Neuronal stem cell (in vitro differentiated cells): ENCODE data around the gene SLCO2A1.

Experiments
- DNase-seq: peaks from one replicate; pipeline ENCODE4 v3.0.0-alpha.2; 2013; ENCODE audit warnings: low spot score
- H2AFZ ChIP-seq: one replicate; pipeline ENCODE4 v1.6.1; 2013; ENCODE audit warnings: mild to moderate bottlenecking, low read length, inconsistent platforms
- H2AK5ac ChIP-seq: 2 replicates; pipeline ENCODE4 v1.6.1; 2013; ENCODE audit warnings: low read depth, mild to moderate bottlenecking, inconsistent platforms, low read length, moderate library complexity, mixed read lengths
- H2BK120ac ChIP-seq: 2 replicates; pipeline ENCODE4 v1.6.1; 2013; ENCODE audit warnings: low read depth, mild to moderate bottlenecking, inconsistent platforms, low read length, moderate library complexity, mixed read lengths
- H2BK12ac ChIP-seq: one replicate; pipeline ENCODE4 v1.6.1; 2013; ENCODE audit warnings: low read length, inconsistent platforms
- H2BK15ac ChIP-seq: 2 replicates; pipeline ENCODE4 v1.6.1; 2013; ENCODE audit warnings: mild to moderate bottlenecking, low read length, inconsistent platforms, mixed read lengths
- H2BK5ac ChIP-seq: one replicate; pipeline ENCODE4 v1.6.1; 2013; ENCODE audit warnings: inconsistent platforms, mild to moderate bottlenecking, low read length, moderate library complexity
- H3K14ac ChIP-seq: one replicate; pipeline ENCODE4 v1.6.1; 2013; ENCODE audit warnings: low read length, inconsistent platforms
- H3K18ac ChIP-seq: 2 replicates; pipeline ENCODE4 v1.6.1; 2013; ENCODE audit warnings: low read length, inconsistent platforms
- H3K23ac ChIP-seq: 2 replicates; pipeline ENCODE4 v1.6.1; 2013; ENCODE audit warnings: low read depth, mild to moderate bottlenecking, mixed read lengths, low read length, inconsistent platforms; ENCODE audit not compliant: poor library complexity
- H3K27ac ChIP-seq: replicated peaks from 3 replicates; pipeline ENCODE4 v1.5.1; 2013; ENCODE audit warnings: low read length, inconsistent platforms
- H3K27me3 ChIP-seq, 3 experiments: 2 replicates each; pipeline ENCODE4 v1.6.1; 2013; ENCODE audit warnings: low read length in 3 of 3, mild to moderate bottlenecking in 2 of 3, inconsistent platforms in 1 of 3, low read depth in 1 of 3, mixed read lengths in 1 of 3, moderate library complexity in 1 of 3; ENCODE audit not compliant: control insufficient read depth in 3 of 3, insufficient read depth in 3 of 3
- H3K36me3 ChIP-seq, 2 donors: replicated peaks in 1 of 2; 2 replicates each; pipeline ENCODE4 v1.6.1; 2013; ENCODE audit warnings: low read length in 2 of 2; ENCODE audit not compliant: control insufficient read depth in 2 of 2, insufficient read depth in 2 of 2
- H3K4ac ChIP-seq: 2 replicates; pipeline ENCODE4 v1.6.1; 2013; ENCODE audit warnings: inconsistent platforms, mild to moderate bottlenecking, low read length, moderate library complexity
- H3K4me1 ChIP-seq, 2 donors: 1 replicate in 1 of 2; 2 replicates in 1 of 2; pipeline ENCODE4 v1.6.1; 2013; ENCODE audit warnings: low read length in 2 of 2, low read depth in 1 of 2; ENCODE audit not compliant: control insufficient read depth in 2 of 2, insufficient read depth in 1 of 2
- H3K4me2 ChIP-seq: one replicate; pipeline ENCODE4 v1.6.1; 2013; ENCODE audit warnings: mild to moderate bottlenecking, low read length, inconsistent platforms; ENCODE audit not compliant: insufficient read depth, poor library complexity, severe bottlenecking
- H3K4me3 ChIP-seq, 2 donors: 2 replicates each; pipeline ENCODE4 v1.5.1; 2013; ENCODE audit warnings: low read length in 2 of 2, mild to moderate bottlenecking in 2 of 2, inconsistent platforms in 1 of 2, moderate library complexity in 1 of 2
- H3K79me1 ChIP-seq: one replicate; pipeline ENCODE4 v1.6.1; 2013; ENCODE audit warnings: low read depth, mild to moderate bottlenecking, inconsistent platforms, low read length, moderate library complexity
- H3K9ac ChIP-seq: one replicate; pipeline ENCODE4 v1.6.1; 2013; ENCODE audit warnings: mild to moderate bottlenecking, low read depth, low read length, inconsistent platforms; ENCODE audit not compliant: poor library complexity
- H3K9me3 ChIP-seq, 2 donors: replicated peaks in 1 of 2; 2 replicates each; pipeline versions ENCODE3 to v1.6.1; 2013; ENCODE audit warnings: low read length in 2 of 2, mild to moderate bottlenecking in 2 of 2, inconsistent platforms in 1 of 2, low read depth in 1 of 2, mixed read lengths in 1 of 2, moderate library complexity in 1 of 2; ENCODE audit not compliant: control insufficient read depth in 2 of 2, insufficient read depth in 1 of 2
- H4K8ac ChIP-seq: one replicate; pipeline ENCODE4 v1.6.1; 2013; ENCODE audit warnings: low read depth, mild to moderate bottlenecking, inconsistent platforms, low read length, moderate library complexity
- H4K91ac ChIP-seq: one replicate; pipeline ENCODE4 v1.6.1; 2013; ENCODE audit warnings: low read length, low read depth, mild to moderate bottlenecking, inconsistent platforms; ENCODE audit not compliant: poor library complexity
- WGBS, 2 donors: extraction: QIAGEN DNeasy Blood & Tissue Kit; methylation state at CpG; one replicate each; pipeline ENCODE4 v1.1.7; 2013; ENCODE audit warnings: missing lambda C conversion rate in 2 of 2, mixed read lengths in 1 of 2; ENCODE audit not compliant: insufficient read length in 2 of 2, insufficient replicate concordance in 1 of 2; ENCODE audit errors: extremely low coverage in 2 of 2; 5-methylcytosine and 5-hydroxymethylcytosine counted together

SLCO2A1 gene

DNA sequence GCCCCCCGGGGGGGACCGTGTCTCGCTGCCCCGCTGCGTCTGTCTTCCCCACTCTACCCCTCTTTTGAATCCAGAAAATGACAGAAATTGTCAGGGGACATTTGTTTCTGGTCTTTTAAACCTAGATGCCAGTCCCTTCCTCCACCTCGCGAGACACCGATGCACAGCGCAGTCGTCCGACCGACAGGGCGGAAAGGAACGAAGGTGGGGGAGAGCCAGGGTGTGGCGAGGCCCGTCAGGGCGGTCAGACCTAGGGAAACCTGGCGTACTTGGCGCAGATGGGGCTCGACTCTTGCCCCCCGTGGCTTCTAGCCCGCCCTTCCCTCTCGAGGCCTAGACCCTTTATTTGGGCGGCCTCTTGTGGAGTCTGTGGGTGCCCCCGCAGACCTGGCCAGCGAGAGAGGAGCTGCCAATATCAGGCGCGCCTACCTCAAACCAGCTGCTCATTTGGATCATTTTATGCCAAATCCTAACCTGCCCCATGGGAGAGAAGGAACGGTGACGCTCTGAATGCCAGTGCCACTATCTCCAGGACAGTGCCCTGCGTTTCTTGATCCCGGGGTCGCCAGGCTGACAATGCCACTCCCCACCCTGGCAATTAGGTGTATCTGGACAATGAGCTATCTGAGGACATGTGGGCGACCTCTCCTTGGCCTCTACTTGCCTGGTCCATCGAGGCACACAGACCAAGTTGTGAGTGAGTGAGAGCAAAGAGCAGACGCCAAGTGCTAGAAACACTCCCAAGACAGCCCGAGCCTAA is 133.5 kb downstream of the SLCO2A1 start:
- Histone ChIP-seq H2AK5ac (no peak overlapping the region), H3K9me3 (peaks cover 0 to 2% of the 10 kb centered on the region in 2 donors), H4K91ac (no peak overlapping the region), H2BK12ac (peak overlapping the region; percentile 11), H3K4me1 (peaks cover 0 to 23% of the 10 kb centered on the region in 2 donors), H3K4me3 (peak overlapping the region; percentile 54 to 90), H3K4ac (no peak overlapping the region), H2BK5ac (no peak overlapping the region), H3K36me3 (no peaks in the 10 kb centered on the region), H4K8ac (peak overlapping the region; percentile 75), H3K23ac (no peak overlapping the region), H3K18ac (peak overlapping the region; percentile 82), H3K4me2 (peak overlapping the region; percentile 87), H3K9ac (peak overlapping the region; percentile 85), H2BK120ac (peak overlapping the region; percentile 28), H2BK15ac (peak overlapping the region; percentile 60), H3K27me3 (peaks cover 0 to 63% (median 15%) of the 10 kb centered on the region in 3 experiments), H2AFZ (peak overlapping the region; percentile 96), H3K27ac (no peak overlapping the region), H3K79me1 (no peaks in the 10 kb centered on the region), H3K14ac (peak overlapping the region; percentile 21)
- DNase-seq: no peak
- no CpG with 5 or more reads among the region's 37 CpGs for WGBS, 2 donors

DNA sequence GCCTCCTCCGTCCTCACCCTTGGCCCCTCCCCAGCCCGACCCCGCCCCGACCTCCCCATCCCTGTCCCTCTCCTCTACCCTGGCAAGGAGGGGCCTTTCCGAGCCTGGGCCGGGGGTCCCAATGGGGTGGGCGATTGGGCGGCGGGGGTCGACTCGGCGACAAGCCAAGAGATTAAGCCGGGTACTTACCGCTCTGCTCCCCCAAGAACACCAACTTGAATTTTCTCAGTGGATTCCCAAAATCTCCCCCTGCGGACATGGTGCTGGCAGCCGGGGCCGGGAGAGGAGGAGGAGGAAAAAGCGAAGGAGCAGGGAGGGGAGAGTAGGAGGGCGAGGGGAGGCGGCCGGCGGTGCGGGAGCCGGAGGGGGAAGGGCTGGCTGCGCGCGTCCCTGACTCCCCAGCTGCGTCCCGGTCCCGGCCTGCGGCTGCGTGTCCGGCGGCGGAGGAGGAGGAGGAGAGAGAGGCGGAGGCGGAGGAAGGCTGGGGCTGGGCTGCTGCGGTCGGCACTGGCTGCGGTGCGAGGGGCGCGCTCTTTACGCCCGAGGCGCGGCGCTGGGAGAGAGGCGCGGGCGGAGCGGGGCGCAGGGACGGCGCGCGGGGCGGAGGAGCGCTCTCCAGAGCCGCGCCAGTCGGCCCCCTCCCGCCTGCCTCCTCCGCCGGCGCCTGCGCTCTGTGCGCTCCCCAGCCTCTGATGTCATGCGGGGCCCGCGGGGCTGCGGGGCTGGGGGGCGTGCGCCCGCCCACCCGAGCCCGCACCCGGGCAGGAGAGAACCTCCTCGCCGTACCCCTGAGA is 134.3 kb downstream of the SLCO2A1 start, which contains the start of gene RAB6B:
Gene RAB6B, minus strand, starts transcription at position 675 of the 794 bp plus-strand sequence. Its CDS starts 416 bp downstream, at position 259.
- peak within 1 kb of the TSS; percentile 60 for H2BK15ac ChIP-seq
- H3K4ac ChIP-seq: no peak within 1 kb of the TSS
- H3K4me3 ChIP-seq: peak within 1 kb of the TSS; percentile 54 to 90
- WGBS, 2 donors: no CpG with 5 or more reads among the region's 80 CpGs
- DNase-seq: peak; percentile 61
- H3K27ac ChIP-seq: no peak within 1 kb of the TSS
- H3K23ac ChIP-seq: peak within 1 kb of the TSS; percentile 59
- H3K4me2 ChIP-seq: peak within 1 kb of the TSS; percentile 87
- H3K79me1 ChIP-seq: no peaks in the 10 kb centered on the region
- H3K14ac ChIP-seq: peak within 1 kb of the TSS; percentile 43
- no peak within 1 kb of the TSS for H4K91ac ChIP-seq
- peak within 1 kb of the TSS; percentile 97 for H3K9ac ChIP-seq
- H3K27me3 ChIP-seq: peaks cover 0 to 67% (median 15%) of the 10 kb centered on the region in 3 experiments
- H4K8ac ChIP-seq: peak within 1 kb of the TSS; percentile 75
- H2BK120ac ChIP-seq: peak within 1 kb of the TSS; percentile 28
- peaks cover 0 to 2% of the 10 kb centered on the region in 2 donors for H3K9me3 ChIP-seq
- H3K18ac ChIP-seq: peak within 1 kb of the TSS; percentile 99
- no peak within 1 kb of the TSS for H2AK5ac ChIP-seq
- H2BK12ac ChIP-seq: peak within 1 kb of the TSS; percentile 11
- H2BK5ac ChIP-seq: peak within 1 kb of the TSS; percentile 14
- peaks cover 0 to 27% of the 10 kb centered on the region in 2 donors for H3K4me1 ChIP-seq
- peak within 1 kb of the TSS; percentile 96 for H2AFZ ChIP-seq
- no peaks in the 10 kb centered on the region for H3K36me3 ChIP-seq

GRCh38 chr3:133894353-133895207 is 135.1 kb downstream of the SLCO2A1 start:
- H2BK12ac ChIP-seq: no peak overlapping the region
- H3K4ac ChIP-seq: no peak overlapping the region
- H2AFZ ChIP-seq: peak overlapping the region; percentile 67
- H3K27ac ChIP-seq: no peak overlapping the region
- peak overlapping the region; percentile 93 for H3K18ac ChIP-seq
- H2AK5ac ChIP-seq: peak overlapping the region; percentile 23
- H3K9ac ChIP-seq: peak overlapping the region; percentile 85
- H3K4me1 ChIP-seq: peaks cover 0 to 27% of the 10 kb centered on the region in 2 donors
- no peaks in the 10 kb centered on the region for H3K79me1 ChIP-seq
- peak overlapping the region; percentile 17 for H3K14ac ChIP-seq
- H4K91ac ChIP-seq: no peak overlapping the region
- no peaks in the 10 kb centered on the region for H3K36me3 ChIP-seq
- H3K9me3 ChIP-seq: peaks cover 0 to 2% of the 10 kb centered on the region in 2 donors
- H4K8ac ChIP-seq: no peak overlapping the region
- peak overlapping the region in 1 of 2 donors; percentile 81 for H3K4me3 ChIP-seq
- H2BK15ac ChIP-seq: peak overlapping the region; percentile 2
- peak overlapping the region; percentile 87 for H3K4me2 ChIP-seq
- WGBS, 2 donors: no CpG with 5 or more reads among the region's 52 CpGs
- no peak overlapping the region for H2BK120ac ChIP-seq
- peak overlapping the region; percentile 14 for H2BK5ac ChIP-seq
- DNase-seq: no peak
- peaks cover 0 to 67% (median 15%) of the 10 kb centered on the region in 3 experiments for H3K27me3 ChIP-seq
- peak overlapping the region; percentile 59 for H3K23ac ChIP-seq
